ENCODE data around the gene CCNE1. TPM values are rescaled to one million over a fixed set of nuclear protein-coding genes. Genes with fewer than 3 reads are reported as not detected.
A peak's percentile ranks its signal among the peaks of the same experiment; 100 is the strongest.
"Not testable (repeated sequence)": the region's sequence is repeated elsewhere in the genome, so short reads cannot be mapped to it uniquely, and the experiment has no call there.

Gene CCNE1
- total RNA-seq, 2 experiments from 2014 or later = 20.3 to 23.5 TPM

DNA sequence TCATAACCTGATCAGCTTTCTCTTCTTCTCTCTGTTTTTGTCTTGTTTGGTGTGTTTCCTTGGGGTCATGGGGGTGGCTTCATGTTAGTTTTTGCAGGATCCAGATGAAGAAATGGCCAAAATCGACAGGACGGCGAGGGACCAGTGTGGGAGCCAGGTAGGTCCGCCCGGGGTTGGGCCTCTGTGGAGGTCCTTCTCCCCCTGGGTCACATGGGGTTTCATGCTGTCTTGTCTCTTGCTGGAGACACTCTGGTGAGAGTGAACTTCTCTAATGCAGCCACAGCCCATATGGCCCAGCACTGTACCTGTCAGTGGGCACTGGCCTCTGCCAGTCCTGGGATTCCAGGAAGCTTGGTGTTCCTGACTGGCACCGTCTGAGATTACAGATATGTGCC lies 1.1 kb downstream of the CCNE1 start:
- Mint-ChIP-seq H3K27ac (peak overlapping the region; percentile 84), H3K9me3 (no peaks in the 10 kb centered on the region), H3K4me1 (peaks cover 24% of the 10 kb centered on the region), H3K27me3 (no peaks in the 10 kb centered on the region), H3K4me3 (peak overlapping the region; percentile 95), H3K36me3 (peaks cover 22% of the 10 kb centered on the region)
- DNase-seq (no peak), ATAC-seq (ENCODE audit: low read depth) (no peak)
- POLR2A ChIA-PET = interaction anchor here (0.7 to 1.7 kb wide), 5 partner anchors 17 to 207 kb away, joined by 4 to 5 read pairs (median 4); partner anchors contain the start of gene POP4

DNA sequence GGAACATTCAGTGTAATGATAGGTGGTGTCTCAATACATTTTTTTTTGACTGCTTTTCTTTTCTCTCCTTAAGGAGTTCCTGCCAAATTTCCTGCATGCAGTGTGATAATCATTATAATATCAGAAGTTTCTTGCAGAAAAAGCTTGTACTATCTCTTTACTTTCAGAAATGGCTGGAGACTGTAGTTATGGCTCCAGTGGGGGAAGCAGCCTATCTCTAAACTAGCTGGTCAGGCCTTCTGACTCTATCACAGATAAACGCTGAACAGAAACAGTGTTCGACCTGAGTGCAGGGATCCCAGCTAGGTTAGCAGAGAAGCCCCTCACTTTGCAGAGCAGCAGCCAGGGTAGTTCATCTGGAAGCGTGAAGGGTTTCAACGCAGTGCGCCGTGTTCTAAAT lies 1.9 kb downstream of the CCNE1 start:
- H3K27me3 Mint-ChIP-seq = no peaks in the 10 kb centered on the region
- DNase-seq (no peak), ATAC-seq (ENCODE audit: low read depth) (no peak)
- no peaks in the 10 kb centered on the region for H3K9me3 Mint-ChIP-seq
- no peak overlapping the region for H3K27ac Mint-ChIP-seq
- peak overlapping the region; percentile 95 for H3K4me3 Mint-ChIP-seq
- POLR2A ChIA-PET = interaction anchor here (1.7 kb wide), 1 partner anchor 16 kb away, joined by 5 read pairs; no protein-coding TSS in a partner anchor
- H3K4me1 Mint-ChIP-seq = peaks cover 24% of the 10 kb centered on the region
- H3K36me3 Mint-ChIP-seq = peaks cover 22% of the 10 kb centered on the region

DNA sequence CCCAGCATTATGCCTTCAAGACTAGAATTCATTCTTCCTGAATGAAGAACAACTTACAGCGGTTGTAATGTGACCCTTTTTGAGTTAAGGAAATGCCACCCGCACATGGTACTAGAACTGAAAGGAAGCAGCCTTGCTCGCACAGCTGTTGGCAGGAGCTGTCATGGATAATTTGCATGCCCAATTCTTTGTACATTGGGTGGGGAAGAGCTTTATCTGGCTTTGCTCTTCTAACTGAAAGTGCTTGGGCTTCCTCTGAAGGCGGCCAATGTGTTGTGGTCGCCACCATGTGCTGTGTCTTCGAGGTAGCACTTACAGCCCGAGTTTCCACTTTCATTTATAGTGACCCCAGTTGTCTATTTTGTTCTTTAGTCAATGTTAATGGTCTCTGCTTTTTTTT lies 3.4 kb downstream of the CCNE1 start:
- H3K27ac Mint-ChIP-seq = no peak overlapping the region
- ATAC-seq (ENCODE audit: low read depth) (no peak), DNase-seq (no peak)
- POLR2A ChIA-PET = interaction anchor here (0.7 to 0.8 kb wide), 3 partner anchors 9 to 56 kb away, joined by 3 to 6 read pairs (median 4); no protein-coding TSS in a partner anchor
- H3K4me3 Mint-ChIP-seq = no peak overlapping the region
- peaks cover 22% of the 10 kb centered on the region for H3K4me1 Mint-ChIP-seq
- peaks cover 29% of the 10 kb centered on the region for H3K36me3 Mint-ChIP-seq
- no peaks in the 10 kb centered on the region for H3K27me3 Mint-ChIP-seq
- H3K9me3 Mint-ChIP-seq = no peaks in the 10 kb centered on the region

DNA sequence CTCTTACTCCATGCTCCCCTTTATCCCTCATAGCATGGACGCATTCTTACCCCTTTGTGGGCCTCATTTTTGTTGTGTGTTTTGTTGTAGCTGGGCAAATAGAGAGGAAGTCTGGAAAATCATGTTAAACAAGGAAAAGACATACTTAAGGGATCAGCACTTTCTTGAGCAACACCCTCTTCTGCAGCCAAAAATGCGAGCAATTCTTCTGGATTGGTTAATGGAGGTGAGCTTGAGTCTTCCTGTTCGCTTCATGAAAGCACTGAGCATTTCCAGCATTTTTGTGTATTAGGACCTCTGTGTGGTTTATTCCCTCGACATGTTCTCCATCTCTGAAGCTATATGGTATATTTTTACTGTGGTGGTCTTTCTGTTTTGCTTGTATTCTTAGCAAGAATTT lies 5.5 kb downstream of the CCNE1 start:
- no peaks in the 10 kb centered on the region for H3K27me3 Mint-ChIP-seq

DNA sequence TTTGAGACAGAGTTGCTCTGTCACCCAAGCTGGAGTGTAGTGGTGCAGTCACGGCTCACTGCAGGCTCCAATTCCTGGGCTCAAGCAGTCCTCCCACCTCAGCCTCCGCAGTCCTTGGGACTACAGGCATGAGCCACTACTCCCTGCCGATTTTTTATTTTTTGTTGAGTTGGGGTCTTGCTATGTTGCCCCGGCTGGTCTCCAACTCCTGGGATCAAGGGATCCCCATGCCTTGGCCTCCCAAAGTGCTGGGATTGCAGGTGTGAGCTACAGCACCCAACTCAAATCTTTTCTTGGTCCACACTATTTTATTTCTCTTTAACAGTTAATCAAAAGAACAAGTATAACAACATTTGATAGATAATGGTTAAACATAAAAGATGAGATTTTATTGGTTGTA lies 7.5 kb downstream of the CCNE1 start:
- Mint-ChIP-seq H3K27me3 (no peaks in the 10 kb centered on the region), H3K36me3 (peaks cover 38% of the 10 kb centered on the region), H3K9me3 (no peaks in the 10 kb centered on the region), H3K27ac (no peak overlapping the region), H3K4me1 (peaks cover 10% of the 10 kb centered on the region), H3K4me3 (no peak overlapping the region)
- DNase-seq (no peak), ATAC-seq (ENCODE audit: low read depth) (no peak)
- POLR2A ChIA-PET = interaction anchor here (1.0 kb wide), 1 partner anchor 19 kb away, joined by 4 read pairs; no protein-coding TSS in a partner anchor

More for the DNA sequence above, 5.5 kb downstream of the CCNE1 start:
- POLR2A ChIA-PET = no interaction called here
- peaks cover 43% of the 10 kb centered on the region for H3K36me3 Mint-ChIP-seq
- no peak overlapping the region for H3K27ac Mint-ChIP-seq
- H3K4me3 Mint-ChIP-seq = no peak overlapping the region
- H3K9me3 Mint-ChIP-seq = no peaks in the 10 kb centered on the region
- ATAC-seq (ENCODE audit: low read depth) (no peak), DNase-seq (no peak)
- H3K4me1 Mint-ChIP-seq = peaks cover 18% of the 10 kb centered on the region

DNA sequence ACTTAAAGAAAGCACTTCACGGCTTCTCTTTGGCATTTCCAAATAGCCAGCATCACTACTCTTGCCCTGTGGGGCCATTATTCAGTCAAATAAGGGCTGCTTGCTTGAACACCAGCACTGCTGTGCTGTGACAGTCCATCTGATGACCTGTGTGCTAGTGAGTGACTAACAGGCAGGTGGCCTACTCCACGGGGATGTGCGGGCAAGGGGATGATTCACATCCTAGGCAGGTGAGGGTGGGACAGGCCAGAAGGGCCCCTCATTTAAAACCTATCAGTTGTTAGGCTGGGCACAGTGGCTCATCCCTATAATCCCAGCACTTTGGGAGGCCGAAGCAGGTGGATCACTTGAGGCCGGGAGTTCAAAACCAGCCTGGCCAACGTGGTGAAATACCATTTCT lies 8.2 kb downstream of the CCNE1 start:
- Mint-ChIP-seq H3K27ac (no peak overlapping the region), H3K36me3 (peaks cover 37% of the 10 kb centered on the region), H3K27me3 (no peaks in the 10 kb centered on the region), H3K4me1 (peaks cover 5% of the 10 kb centered on the region), H3K4me3 (no peak overlapping the region), H3K9me3 (no peaks in the 10 kb centered on the region)
- POLR2A ChIA-PET = interaction anchor here (1.0 kb wide), 1 partner anchor 19 kb away, joined by 4 read pairs; no protein-coding TSS in a partner anchor
- no peak for DNase-seq
- no peak for ATAC-seq (ENCODE audit: low read depth)

DNA sequence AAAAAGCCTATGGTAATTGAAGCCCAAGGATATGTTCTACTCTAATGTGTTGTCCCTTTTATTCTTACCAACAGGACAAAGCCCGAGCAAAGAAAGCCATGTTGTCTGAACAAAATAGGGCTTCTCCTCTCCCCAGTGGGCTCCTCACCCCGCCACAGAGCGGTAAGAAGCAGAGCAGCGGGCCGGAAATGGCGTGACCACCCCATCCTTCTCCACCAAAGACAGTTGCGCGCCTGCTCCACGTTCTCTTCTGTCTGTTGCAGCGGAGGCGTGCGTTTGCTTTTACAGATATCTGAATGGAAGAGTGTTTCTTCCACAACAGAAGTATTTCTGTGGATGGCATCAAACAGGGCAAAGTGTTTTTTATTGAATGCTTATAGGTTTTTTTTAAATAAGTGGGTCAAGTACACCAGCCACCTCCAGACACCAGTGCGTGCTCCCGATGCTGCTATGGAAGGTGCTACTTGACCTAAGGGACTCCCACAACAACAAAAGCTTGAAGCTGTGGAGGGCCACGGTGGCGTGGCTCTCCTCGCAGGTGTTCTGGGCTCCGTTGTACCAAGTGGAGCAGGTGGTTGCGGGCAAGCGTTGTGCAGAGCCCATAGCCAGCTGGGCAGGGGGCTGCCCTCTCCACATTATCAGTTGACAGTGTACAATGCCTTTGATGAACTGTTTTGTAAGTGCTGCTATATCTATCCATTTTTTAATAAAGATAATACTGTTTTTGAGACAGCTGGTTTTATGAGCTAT lies 12.0 kb downstream of the CCNE1 start:
- no peaks in the 10 kb centered on the region for H3K4me1 Mint-ChIP-seq
- H3K9me3 Mint-ChIP-seq = no peaks in the 10 kb centered on the region
- H3K27me3 Mint-ChIP-seq = no peaks in the 10 kb centered on the region
- DNase-seq (no peak), ATAC-seq (ENCODE audit: low read depth) (no peak)
- POLR2A ChIA-PET = interaction anchor here (0.7 kb wide), 1 partner anchor 9 kb away, joined by 4 read pairs; no protein-coding TSS in a partner anchor
- H3K36me3 Mint-ChIP-seq = peaks cover 27% of the 10 kb centered on the region
- no peak overlapping the region for H3K27ac Mint-ChIP-seq
- no peak overlapping the region for H3K4me3 Mint-ChIP-seq

DNA sequence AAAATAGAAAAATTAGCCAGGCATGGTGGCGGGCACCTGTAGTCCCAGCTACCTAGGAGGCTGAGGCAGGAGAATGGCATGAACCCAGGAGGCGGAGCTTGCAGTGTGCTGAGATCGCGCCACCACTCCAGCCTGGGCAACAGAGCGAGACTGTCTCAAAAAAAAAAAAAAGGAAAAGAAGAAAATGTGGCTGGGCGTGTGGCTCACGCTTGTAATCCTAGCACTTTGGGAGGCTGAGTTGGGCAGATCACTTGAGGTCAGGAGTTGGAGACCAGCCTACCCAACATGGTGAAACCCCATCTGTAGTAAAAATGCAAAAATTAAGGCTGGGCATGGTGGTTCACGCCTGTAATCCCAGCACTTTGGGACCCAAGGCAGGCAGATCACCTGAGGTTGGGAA lies 13.5 kb downstream of the CCNE1 start:
- H3K36me3 Mint-ChIP-seq = peaks cover 20% of the 10 kb centered on the region
- not testable (repeated sequence) for H3K27me3 Mint-ChIP-seq; H3K27ac Mint-ChIP-seq; DNase-seq; H3K9me3 Mint-ChIP-seq; ATAC-seq (ENCODE audit: low read depth); H3K4me3 Mint-ChIP-seq; H3K4me1 Mint-ChIP-seq
- POLR2A ChIA-PET = interaction anchor here (0.7 kb wide), 1 partner anchor 219 kb away, joined by 5 read pairs; the partner anchor contains the start of gene POP4

DNA sequence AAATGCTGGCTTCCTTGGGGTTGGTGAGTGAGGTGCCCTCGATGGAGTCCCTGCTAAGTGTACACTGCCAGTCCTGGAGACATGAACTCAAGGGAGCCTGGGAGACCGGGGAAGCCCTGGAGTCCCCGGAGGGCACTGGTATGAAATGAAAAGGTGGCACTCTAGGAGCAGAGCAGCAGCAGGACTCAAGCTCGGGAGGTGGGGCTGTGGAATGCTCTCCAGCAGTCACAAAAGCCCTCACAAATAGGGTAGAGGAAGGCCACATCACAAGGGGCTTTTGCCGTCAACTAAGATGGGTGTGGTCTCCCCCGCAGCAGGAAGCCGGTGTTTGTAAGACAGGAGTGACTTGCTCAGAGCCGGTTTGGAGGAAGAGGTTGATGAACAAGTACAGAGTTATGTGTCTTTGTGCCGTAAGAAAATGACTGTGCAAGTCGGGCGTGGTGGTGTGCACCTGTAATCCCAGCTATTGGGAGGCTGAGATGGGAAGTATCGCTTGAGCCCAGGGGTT lies 19.3 kb downstream of the CCNE1 start:
- Mint-ChIP-seq H3K27ac (peak overlapping the region; percentile 92), H3K36me3 (no peaks in the 10 kb centered on the region), H3K4me3 (peak overlapping the region; percentile 77), H3K27me3 (no peaks in the 10 kb centered on the region), H3K9me3 (no peaks in the 10 kb centered on the region), H3K4me1 (peaks cover 27% of the 10 kb centered on the region)
- ATAC-seq (ENCODE audit: low read depth) = peak; percentile 97
- peak; percentile 56 for DNase-seq
- POLR2A ChIA-PET = interaction anchor here (1.1 to 1.8 kb wide), 3 partner anchors 13 to 225 kb away, joined by 4 to 5 read pairs (median 4); partner anchors contain the start of gene POP4

DNA sequence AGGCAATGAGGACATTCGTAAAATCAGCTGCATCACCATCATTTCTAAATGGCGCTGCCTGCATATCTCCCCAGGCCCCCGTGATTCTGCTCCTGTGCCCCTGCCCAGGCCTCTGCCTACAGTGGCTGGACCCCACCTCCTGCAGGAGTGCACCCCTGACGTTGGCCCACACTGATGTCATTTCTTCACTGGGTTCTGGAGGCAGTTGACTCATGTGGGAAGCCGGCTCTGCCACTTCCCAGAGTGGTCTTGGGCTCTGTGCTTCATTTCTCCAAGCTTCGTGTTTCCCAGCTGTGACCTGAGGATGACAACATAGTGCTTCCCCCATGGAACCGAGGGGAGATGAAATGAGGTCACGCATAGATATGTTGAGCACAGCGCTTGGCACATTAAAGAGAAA lies 19.9 kb downstream of the CCNE1 start:
- DNase-seq (no peak), ATAC-seq (ENCODE audit: low read depth) (no peak)
- H3K36me3 Mint-ChIP-seq = no peaks in the 10 kb centered on the region
- H3K27ac Mint-ChIP-seq = peak overlapping the region; percentile 92
- H3K9me3 Mint-ChIP-seq = no peaks in the 10 kb centered on the region
- POLR2A ChIA-PET = interaction anchor here (1.1 to 1.8 kb wide), 3 partner anchors 13 to 226 kb away, joined by 4 to 5 read pairs (median 4); partner anchors contain the start of gene POP4
- H3K4me3 Mint-ChIP-seq = peak overlapping the region; percentile 77
- no peaks in the 10 kb centered on the region for H3K27me3 Mint-ChIP-seq
- peaks cover 32% of the 10 kb centered on the region for H3K4me1 Mint-ChIP-seq

DNA sequence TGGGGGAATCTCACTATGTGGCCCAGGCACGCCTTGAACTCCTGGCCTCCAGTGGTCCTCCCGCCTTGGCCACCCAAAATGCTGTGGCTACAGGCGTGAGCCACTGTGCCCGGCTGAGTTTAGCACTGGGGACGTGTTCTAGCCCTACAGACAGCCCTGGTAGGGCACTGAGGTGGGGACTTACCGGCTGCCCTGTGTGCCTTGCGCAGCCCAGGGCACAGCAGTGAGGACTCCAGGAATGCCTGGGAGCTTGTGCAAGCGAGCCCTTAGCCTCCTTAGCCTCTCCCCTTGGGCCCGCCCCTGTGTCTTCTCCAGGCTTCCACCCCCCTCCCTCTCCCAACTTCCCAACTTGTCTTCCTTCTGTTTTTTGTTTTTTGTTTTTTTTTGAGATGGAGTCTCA lies 21.0 kb downstream of the CCNE1 start:
- ATAC-seq (ENCODE audit: low read depth) (no peak), DNase-seq (no peak)
- H3K4me1 Mint-ChIP-seq = peaks cover 41% of the 10 kb centered on the region
- no peaks in the 10 kb centered on the region for H3K9me3 Mint-ChIP-seq
- peak overlapping the region; percentile 39 for H3K4me3 Mint-ChIP-seq
- H3K27ac Mint-ChIP-seq = no peak overlapping the region
- H3K36me3 Mint-ChIP-seq = no peaks in the 10 kb centered on the region
- H3K27me3 Mint-ChIP-seq = no peaks in the 10 kb centered on the region
- POLR2A ChIA-PET = no interaction called here

DNA sequence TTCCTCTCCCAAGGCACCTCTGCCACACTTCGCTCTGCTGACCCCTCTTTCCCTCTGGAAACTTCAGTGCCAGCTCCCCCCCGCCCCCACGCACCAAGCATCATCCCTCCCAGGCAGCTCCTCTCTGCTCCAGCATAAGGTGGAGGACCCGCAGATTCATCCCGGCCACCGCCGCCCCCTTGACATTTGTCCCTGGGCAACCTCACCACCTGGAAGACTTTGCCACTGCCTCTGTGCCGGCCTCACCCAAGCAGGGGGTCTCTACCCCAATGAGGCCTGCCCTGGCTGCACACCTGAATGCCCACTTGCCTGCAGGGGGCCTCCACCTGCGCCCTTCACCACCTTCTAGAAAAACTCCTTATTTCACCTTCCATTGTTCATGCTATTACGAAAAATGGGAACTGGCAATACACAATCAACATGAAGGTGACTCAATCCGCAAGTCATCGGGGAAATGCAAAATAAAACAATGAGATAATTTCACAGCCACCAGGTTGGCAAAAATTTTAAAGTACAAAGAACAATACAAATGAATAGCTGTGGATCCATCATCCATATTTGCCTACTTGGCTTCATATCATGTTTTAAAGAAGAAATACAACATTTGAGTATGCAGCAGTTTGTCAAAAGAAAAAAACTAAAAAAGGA lies 21.9 kb downstream of the CCNE1 start:
- Mint-ChIP-seq H3K36me3 (no peaks in the 10 kb centered on the region), H3K4me3 (no peak overlapping the region), H3K4me1 (peaks cover 41% of the 10 kb centered on the region), H3K9me3 (no peaks in the 10 kb centered on the region), H3K27me3 (no peaks in the 10 kb centered on the region), H3K27ac (no peak overlapping the region)
- POLR2A ChIA-PET = no interaction called here
- ATAC-seq (ENCODE audit: low read depth) = no peak
- DNase-seq = no peak

DNA sequence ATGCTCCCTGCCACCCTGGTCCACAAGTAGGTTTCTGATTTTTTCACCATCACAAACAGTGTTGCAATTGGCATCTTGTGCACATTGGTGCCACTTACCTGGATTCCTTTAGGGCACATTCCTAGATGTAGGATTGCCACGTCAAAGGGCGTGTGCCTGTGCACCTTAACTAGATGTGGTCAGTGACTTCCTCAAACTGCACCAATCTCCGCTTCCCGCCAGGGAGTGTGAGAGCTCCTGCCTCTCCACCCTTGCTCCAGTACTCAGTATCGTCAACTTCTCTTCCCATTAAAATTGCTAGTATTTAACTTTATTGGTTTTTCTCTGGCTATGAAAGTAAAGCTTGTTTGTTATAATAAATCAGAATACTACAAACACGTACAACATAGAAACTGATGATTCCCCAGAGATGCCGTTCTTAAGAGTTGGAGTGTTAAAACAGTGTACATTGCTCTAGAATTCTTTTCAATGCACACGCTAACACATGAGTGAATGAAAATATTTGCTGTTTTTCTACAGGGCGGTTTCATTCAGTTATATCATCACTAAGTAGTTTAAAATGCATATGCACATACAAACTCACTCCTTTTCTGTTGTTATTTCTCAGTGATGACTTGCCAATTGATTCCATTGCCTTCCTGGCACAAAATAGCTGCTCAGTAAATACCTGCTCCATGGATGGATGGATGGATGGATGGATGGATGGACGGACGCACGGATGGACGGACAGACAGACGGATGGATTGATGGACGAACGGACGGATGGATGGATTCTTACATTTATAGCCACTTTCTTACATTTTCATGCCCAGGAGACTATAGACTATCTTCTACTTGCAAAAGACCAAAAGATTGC lies 23.4 kb downstream of the CCNE1 start:
- POLR2A ChIA-PET = interaction anchor here (0.7 kb wide), 1 partner anchor 72 kb away, joined by 3 read pairs; no protein-coding TSS in a partner anchor
- Mint-ChIP-seq H3K4me3 (no peak overlapping the region), H3K36me3 (no peaks in the 10 kb centered on the region), H3K27me3 (no peaks in the 10 kb centered on the region), H3K4me1 (peaks cover 41% of the 10 kb centered on the region), H3K9me3 (no peaks in the 10 kb centered on the region), H3K27ac (peak overlapping the region; percentile 22)
- ATAC-seq (ENCODE audit: low read depth) (no peak), DNase-seq (no peak)

All from activated naive CD8-positive, alpha-beta T cell treated with anti-CD3 and anti-CD28 coated beads, Interleukin-2, amount 10 ng/mL, durations not matched to agents 7 days and 5 days (primary cell).